ENCODE data around the gene CLDN18.

The CLDN18 gene

GRCh38 chr3:138043266-138044029 lies 33.5 kb downstream of the CLDN18 start:
- no peak overlapping the region for H3K4me3 ChIP-seq (ENCODE audit: control insufficient read depth, low read depth, low read length)
- TF ChIP-seq, protein P1, sequence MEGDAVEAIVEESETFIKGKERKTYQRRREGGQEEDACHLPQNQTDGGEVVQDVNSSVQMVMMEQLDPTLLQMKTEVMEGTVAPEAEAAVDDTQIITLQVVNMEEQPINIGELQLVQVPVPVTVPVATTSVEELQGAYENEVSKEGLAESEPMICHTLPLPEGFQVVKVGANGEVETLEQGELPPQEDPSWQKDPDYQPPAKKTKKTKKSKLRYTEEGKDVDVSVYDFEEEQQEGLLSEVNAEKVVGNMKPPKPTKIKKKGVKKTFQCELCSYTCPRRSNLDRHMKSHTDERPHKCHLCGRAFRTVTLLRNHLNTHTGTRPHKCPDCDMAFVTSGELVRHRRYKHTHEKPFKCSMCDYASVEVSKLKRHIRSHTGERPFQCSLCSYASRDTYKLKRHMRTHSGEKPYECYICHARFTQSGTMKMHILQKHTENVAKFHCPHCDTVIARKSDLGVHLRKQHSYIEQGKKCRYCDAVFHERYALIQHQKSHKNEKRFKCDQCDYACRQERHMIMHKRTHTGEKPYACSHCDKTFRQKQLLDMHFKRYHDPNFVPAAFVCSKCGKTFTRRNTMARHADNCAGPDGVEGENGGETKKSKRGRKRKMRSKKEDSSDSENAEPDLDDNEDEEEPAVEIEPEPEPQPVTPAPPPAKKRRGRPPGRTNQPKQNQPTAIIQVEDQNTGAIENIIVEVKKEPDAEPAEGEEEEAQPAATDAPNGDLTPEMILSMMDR (conservative IDR thresholded peaks at IDR 0.05; ENCODE audit: control insufficient read depth, insufficient read depth, low read depth, low read length): no peak
- peak; percentile 92 for DNase-seq (ENCODE audit: low read depth)

DNA sequence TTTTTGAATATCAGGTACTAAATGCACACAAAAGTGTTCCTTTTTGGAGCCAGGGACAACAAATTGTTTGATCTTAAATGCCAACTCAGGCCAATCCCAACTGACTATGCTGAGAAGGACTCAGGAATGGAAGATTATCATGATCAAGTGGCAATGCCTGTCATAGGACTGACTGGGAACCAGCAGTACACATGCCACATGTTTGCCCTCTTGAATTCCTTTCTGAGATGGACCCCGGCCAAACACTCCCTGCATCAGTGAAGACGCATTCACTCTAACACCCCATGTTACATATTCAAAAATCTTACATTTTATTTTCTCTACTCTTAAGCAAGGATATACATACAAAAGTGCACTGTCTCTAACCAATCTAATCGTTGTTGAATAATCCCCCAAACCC lies 36.1 kb downstream of the CLDN18 start:
- no peak overlapping the region for H3K4me3 ChIP-seq (ENCODE audit: control insufficient read depth, low read depth, low read length)
- TF ChIP-seq, protein P1 (conservative IDR thresholded peaks at IDR 0.05; ENCODE audit: control insufficient read depth, insufficient read depth, low read depth, low read length): no peak
- no peak for DNase-seq (ENCODE audit: low read depth)

GRCh38 chr3:138046955-138047354 lies 37.0 kb downstream of the CLDN18 start:
- no peak overlapping the region for H3K4me3 ChIP-seq (ENCODE audit: control insufficient read depth, low read depth, low read length)
- peak; percentile 25 for DNase-seq (ENCODE audit: low read depth)
- TF ChIP-seq, protein P1 (conservative IDR thresholded peaks at IDR 0.05; ENCODE audit: control insufficient read depth, insufficient read depth, low read depth, low read length): no peak

- no peak overlapping the region for H3K4me3 ChIP-seq (ENCODE audit: control insufficient read depth, low read depth, low read length)
- no peak for DNase-seq (ENCODE audit: low read depth)
- TF ChIP-seq, protein P1 (conservative IDR thresholded peaks at IDR 0.05; ENCODE audit: control insufficient read depth, insufficient read depth, low read depth, low read length): no peak
Observed at GRCh38 chr3:138047596-138048158, 37.7 kb downstream of the CLDN18 start.

- H3K4me3 ChIP-seq (ENCODE audit: control insufficient read depth, low read depth, low read length): no peak overlapping the region
- DNase-seq (ENCODE audit: low read depth): peak; percentile 57
- TF ChIP-seq, protein P1 (conservative IDR thresholded peaks at IDR 0.05; ENCODE audit: control insufficient read depth, insufficient read depth, low read depth, low read length): no peak
Observed at GRCh38 chr3:138049157-138049919, 39.4 kb downstream of the CLDN18 start.

DNA sequence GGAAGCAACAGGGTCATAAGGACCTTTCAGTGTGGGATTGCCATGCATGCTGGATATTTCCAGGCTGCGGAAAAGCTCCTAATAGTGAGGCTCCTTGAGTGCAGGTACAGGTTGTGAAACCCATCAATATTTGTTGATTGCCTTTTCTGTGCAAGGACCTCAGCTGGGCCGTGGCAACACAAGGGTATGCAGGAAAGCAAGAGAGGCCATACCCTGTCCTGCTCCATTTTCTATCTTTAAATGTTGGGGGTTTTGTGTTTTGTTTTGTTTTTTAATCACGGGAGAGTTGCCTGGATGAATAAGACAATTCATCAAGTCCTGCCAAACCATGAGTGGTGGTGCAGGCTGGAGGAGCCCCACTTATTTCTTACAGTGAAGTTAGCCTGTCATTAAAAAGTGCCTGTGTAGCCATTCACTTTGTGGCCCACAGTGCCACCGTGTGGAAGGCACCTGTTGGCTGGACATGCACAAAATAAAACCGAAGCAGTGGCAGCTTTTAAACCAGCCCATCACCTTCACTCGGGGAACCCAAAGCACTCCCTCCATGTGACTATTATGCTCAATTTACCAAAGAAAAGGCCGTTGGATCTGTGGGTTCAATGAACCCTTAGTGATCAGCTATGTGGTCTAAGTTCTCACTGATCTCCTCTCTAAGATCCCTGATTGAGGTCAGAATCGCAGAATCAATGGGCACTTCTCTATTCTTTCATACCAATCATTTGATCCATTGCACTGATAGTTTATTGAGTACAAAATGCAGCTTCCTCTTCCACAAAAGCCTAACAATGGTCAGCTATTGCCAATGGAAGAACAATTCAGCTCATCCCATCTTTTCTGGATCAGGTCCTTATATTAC lies 42.2 kb downstream of the CLDN18 start:
- peak; percentile 61 for DNase-seq (ENCODE audit: low read depth)
- no peak overlapping the region for H3K4me3 ChIP-seq (ENCODE audit: control insufficient read depth, low read depth, low read length)
- TF ChIP-seq, protein P1 (conservative IDR thresholded peaks at IDR 0.05; ENCODE audit: control insufficient read depth, insufficient read depth, low read depth, low read length): peak; percentile 74
